NCI-H748 treated with DMSO at 0.1 percent for 48 hours (cell line): ENCODE results near the gene UPF3A.
"Not testable (repeated sequence)": the region's sequence is repeated elsewhere in the genome, so short reads cannot be mapped to it uniquely, and the experiment has no call there.

Experiments used
- DNase-seq: peaks from one replicate; lab custom pipeline; 2025; lab: John Stamatoyannopoulos, UW

UPF3A gene

DNA sequence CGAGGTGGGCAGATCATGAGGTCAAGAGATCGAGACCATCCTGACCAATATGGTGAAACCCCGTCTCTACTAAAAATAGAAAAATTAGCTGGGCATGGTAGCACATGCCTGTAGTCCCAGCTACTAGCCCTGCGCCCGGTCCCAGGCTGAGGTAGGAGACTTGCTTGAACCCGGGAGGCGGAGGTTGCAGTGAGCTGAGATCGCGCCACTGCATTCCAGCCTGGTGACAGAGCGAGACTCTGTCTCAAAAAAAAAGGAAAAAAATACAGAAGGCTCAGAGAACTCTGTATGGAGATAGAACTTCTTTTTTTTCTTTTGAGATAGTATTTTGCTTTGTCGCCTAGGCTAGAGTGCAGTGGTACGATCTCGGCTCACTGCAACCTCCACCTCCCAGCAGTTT, 17.1 kb upstream of the UPF3A start:
- DNase-seq, result not testable (repeated sequence)

DNA sequence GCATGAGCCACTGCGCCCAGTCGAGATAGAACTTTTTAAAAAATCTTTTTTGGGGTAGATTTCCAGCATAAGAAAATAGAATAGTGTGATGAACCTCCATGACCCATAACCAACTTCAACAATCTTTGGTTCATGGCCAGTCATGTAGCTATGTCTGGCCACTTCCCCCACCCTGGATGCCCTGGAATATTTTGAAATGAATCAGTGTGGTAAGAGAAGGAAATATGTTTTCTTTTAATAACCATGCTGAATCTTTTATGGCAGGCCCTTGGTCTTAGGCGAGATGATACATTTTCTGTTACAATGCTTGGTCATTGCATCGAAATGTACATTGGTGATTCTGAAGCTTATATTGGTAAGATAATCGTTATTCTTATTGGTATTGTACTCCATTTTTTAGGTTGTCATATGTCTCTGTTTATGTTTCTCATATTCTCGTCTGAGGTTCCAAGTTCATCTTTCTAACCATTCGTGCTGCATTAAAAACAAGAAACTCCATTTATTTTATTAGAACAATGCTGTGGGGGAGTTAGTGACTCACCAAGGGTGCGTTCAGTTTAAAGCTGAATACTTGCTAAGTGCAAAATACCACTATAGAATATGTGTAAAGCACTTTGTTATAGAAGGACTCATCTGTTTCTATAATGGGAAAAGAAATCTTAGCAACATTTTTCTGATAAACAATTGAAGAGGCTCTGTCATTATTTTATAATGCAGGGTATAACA, 16.4 kb upstream of the UPF3A start:
- no peak for DNase-seq

DNA sequence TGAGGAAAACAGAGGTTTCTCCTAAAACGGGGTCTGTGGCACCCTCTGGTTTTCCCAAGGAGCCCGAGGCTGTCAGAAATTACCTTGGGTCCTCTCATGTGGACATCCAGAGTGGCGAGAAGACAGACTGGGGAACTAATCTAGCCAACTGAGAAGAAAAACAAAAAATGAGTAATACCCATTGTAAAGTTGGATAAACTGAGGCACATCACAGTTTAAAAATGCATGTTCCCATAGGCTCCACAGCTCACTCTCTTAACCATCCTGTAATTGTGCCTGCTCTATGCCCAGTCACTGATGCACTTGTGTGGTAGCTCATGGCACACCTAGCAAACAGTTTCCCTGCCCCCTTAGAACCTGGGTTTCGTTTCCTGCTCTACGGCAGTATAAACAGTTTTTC, 15.2 kb upstream of the UPF3A start:
- DNase-seq, result no peak

DNA sequence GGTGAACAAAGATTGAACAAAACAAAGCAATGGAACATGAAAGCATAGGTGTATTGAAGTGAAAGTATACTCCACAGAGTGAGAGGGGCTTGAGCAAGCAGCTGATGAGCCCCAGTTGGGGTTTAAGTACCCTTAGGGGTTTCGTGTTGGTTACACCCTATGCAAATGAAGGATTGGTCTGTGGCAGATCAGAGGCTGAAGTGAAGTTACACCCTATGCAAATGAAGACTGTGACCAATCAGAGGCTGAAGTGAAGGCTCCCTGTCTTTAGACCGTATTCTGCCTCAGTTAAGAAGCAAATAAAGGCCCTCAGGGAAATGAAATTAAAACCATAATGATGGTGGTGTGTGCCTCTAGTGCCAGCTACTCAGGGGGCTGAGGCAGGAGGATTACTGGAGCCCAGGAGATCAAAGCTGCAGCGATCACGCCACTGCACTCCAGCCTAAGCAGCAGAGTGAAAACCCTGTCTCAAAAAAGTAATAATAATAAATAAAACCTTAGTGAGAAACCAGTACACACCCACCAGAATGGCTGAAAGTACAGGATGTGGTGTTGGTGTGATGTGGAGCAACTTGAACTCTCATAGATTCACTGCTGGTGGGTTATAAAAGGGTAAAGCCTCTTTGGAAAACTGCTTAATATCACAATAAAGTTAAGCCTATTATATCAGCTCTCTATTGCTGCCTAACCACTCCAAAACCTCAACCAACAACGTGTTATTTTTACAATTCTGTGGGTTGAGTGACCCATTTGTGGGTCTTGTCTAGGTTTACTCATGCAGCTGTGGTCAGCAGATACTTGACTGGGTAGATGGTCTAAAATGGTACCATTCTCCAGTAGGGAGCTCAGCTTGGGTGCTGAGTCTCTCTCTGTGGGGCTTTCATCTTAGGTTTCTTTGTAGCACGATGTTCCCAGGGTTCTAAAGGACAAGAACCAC, 12.8 kb upstream of the UPF3A start:
- DNase-seq, result no peak

DNA sequence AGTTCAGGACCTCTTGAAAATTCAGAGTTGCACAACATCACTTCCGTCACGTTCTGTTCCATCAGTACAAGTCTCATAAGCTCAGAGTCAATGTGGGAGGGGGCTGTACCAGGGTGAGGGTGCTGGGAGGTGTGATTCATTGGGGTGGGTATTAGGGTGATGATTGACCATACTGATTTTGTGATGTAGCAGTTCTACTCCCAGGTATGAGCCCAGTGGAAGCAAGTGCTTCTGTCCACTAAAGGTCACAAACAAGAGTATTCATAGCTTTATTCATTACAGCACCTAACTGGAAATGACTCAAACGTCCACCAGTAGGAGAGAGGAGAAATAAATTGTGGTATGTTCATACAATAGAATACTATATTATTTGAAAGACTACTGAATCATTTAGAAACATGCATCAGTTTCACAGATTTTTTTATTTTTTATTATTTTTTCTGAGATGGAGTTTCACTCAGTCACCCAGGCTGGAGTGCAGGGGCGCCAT, 12.1 kb upstream of the UPF3A start:
- DNase-seq, result no peak

DNA sequence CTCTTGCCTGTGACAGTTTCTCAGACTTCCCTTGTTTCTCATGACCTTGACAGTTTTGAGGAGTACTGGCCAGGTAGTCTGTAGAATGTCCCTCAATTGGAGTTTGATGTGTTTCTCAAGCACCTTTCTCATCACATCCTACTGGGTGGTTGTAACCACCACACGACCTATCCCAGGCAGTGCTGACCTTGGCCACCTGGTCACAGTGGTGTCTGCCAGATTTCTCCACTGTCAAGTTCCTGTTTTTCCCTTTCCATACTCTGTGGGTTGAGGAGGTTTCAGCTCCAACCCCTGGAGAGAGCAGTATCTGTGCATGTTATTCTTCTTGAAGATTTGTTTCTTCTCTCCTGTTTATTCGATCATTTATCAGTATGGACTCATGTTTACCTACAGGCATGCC, 8.4 kb upstream of the UPF3A start:
- DNase-seq, result no peak

DNA sequence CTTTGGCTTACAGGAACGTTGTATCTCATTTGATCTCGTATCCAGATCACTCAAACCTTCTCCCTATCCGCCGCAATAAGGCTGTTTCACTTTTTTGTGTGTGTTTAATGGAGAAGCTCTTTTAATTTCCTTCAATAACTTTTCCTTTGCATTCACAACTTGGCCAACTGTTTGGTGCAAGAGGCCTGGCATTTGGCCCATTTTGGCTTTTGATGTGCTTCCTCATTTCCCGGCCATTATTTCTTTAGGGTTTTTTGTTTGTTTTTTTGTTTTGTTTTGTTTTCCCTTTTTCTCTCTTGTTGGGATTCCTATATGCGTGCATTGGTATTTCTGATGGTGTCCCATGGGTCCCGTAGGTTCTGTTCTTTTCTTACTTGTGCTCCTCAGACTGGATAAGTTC, 6.1 kb upstream of the UPF3A start:
- no peak for DNase-seq

DNA sequence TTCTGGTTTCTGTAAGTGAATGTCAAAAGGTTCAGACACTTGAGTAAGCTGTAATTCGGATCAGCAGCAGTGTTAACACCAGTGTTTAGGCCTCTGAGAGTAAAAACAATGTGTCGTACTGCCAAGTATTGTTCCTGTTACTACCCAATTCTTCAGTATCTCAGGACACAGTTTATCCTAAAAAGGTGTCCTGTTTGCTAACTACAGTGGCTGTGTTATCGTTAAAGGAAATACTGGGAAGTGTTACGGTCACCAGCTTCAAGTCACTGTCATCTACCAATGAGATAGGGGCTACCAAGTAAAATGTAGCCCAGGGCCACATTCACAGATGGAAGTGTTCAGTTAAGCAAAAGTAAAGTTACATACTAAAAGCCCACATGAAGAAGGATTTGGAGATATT, 2.3 kb upstream of the UPF3A start:
- DNase-seq, result no peak

DNA sequence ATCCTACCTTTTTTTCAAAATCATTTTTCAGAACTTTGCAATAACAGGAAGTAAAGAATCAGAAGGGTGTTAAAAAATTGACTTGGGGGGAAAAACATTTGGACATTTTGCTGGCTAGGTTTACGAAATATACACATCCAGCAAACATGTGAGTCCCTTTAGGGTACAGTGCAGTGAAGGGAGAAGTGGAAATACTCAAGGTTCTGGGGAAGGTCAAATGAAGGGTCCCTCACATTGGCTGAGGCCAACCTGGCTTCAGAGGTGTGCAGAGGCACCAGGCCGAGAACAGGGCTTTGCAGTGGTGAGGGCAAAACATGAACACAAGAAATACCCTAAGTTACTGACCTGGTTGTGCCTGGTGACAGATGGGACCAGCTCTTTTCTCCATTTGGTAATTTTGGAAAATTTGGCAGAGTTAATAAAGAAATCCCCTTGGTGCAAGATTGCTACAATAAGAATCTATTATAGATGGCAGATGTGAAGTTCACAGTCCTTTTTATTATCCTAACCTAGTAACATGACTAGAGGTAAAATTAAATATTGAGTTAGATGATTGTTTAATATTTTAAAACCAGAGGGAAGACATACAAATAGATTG, 1.5 kb upstream of the UPF3A start:
- no peak for DNase-seq

DNA sequence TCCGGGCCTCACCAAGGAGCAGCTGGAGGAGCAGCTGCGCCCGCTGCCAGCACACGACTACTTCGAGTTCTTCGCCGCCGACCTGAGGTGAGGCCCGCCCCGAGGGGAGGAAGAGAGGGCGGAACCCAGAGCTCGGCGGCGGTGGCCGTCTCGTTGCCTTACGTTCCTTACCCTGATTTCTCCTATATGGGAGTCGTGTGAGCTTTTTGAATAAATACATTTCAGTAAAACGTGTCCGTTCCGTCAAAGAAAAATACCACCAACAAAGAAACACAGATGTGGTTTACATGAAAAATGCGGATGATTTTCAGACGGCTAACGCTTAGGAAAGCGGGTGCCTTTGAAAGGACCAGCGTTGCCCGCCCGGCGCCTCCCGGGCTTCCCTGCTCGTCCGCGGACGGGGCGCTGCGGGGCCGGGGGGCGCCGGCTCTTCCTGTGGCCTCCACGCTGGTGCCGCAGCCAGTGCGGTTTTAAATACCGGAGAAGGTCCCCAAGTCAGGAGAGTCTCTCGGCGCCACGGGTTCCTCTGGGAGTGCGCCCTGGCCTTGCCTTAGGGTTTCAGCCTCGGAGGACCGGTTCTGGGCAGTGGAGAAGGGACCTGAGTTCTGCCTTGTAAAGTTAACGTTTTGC, 755 bp downstream of the UPF3A start:
- peak; percentile 60 for DNase-seq

DNA sequence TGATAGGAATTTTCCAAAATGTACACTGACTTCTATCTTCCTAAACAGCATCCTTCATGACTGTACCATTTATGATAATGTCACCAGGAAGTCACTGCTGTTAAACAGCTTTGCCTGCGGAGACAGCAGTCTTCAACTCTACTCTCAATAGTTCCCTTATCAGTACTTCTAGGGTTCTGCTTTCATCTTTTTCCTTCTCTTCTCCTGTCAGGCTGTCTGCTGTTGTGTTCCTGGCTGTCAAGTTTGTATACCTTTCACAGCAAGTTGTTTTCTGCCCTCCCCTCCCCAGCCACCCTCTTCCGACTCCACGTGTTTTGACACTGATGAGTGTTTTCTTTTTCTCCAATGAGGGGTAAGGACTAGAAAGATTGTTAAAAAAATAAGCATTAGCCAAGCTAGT, 2.2 kb downstream of the UPF3A start:
- DNase-seq, result no peak

DNA sequence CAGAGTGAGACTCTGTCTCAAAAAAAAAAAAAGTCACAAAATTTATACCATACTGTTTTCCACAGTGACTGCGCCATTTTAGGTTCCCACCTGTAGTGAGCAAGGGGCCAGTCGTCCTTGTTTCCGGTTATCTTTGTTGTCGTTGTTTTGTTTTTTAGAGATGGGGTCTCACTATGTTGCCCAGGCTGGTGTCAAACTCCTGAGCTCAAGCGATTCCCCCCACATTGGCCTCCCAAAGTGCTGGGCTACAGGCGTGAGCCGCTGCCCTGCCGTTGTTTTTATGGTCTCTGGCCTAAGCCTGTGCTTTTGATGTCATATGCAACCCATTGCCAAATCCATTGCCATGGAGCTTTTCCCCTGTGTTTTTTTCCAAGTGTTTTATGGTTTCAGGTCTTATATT, 3.3 kb downstream of the UPF3A start:
- DNase-seq, result no peak

DNA sequence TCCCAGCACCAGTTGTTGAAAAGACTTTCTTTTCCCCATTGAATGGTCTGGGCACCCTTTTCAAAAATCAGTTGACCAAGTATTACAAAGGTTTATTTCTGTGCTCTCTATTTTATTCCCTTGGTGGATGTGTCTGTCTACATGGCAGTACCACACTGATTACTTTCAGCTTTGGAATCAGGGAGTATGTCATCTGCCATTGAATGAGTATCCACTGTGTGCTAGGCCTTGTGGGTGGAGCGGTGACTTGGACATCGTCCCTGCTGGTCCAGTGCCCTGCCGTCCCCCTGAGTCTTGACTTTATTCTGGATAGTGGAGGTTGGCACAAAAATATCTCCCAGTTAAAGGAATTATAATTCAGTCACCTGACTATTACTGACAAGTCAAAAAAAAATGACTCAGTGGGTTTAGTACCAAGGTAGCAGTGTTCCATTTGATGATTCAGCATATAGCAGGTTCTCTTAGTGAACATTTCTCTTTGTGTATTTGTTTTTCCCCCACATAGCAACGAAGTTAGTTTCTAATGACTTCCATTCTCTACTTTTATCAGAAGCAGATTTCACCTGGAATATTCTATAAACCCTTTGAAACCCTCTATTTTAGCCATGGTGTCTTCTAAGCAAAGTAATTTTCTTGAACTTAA, 3.9 kb downstream of the UPF3A start:
- no peak for DNase-seq

DNA sequence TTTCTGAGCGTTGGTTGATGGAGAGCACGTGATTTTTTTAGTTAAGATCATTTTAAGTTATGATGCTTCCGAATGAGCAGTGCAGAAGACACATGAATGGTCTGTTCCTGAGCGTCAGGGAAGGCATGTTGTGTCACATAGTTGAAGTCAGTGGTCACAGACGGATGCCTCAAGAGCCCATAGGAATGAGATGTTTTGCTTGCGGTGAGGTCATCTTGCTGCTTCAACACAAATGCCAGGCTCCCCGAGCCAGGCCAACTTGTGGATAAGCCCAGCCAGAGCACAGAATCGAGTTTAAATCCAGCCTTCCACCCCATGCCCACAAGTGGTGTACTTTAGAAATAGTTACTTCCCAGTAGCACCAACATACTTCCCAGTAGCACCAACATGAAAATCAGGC, 5.4 kb downstream of the UPF3A start:
- no peak for DNase-seq

DNA sequence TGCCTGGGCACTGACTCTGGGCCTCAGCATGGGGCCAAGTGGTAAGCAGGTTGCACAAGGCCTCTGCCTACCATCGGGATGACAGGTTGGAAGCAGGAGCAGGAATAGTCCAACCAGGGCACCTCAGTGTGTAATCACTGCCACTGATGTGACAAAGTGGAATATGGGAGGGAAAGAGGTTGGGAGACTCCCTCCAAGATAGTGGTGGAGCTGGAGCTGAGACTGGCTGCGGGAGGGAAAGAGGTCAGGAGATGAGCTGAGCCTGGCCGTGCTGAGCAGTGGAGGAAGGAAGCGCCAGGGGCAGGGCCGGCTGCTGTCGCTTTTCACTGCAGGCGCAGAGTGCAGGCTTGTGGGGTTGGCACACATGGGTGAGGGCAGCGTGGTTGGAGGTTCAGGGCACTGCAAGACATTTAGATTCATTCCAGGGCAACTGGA, 6.8 kb downstream of the UPF3A start:
- no peak for DNase-seq

DNA sequence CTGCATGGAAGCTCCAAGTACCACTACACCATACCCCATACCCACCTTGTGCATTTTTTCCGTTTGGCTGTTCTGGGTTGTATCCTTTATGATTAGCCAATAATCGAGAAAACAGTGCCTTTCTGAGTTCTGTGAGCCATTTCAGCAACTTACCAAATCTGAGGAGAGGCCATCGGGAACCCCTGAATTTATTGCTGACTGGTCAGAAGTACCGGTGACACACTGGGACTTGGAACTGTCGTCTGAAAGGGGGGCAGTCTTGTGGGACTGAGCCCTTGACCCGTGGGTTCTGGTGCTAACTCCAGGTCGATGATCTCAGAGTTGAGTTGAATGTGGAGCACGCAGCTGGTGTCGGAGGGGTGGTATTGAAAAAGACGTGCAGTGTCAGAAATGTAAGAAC, 15.0 kb downstream of the UPF3A start:
- DNase-seq, result no peak

DNA sequence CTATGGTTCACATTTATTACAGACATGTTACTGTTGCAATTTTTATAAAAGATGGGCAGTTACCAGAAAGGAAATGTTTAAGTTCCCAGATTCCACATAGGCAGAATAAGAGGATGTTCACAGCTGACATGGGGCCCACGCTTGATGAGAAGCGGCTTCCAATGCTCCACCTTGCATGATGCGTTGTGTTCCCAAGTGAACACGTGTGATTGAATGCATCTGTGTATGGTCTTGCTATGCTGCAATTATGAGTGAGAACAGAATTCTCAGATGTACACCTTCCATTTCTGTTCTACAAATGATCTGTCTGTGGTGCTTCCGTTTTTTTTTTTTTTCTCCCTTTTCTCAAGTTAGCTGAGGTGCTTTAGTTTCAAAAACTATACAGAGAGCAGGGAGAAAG, 15.5 kb downstream of the UPF3A start:
- DNase-seq, result no peak

DNA sequence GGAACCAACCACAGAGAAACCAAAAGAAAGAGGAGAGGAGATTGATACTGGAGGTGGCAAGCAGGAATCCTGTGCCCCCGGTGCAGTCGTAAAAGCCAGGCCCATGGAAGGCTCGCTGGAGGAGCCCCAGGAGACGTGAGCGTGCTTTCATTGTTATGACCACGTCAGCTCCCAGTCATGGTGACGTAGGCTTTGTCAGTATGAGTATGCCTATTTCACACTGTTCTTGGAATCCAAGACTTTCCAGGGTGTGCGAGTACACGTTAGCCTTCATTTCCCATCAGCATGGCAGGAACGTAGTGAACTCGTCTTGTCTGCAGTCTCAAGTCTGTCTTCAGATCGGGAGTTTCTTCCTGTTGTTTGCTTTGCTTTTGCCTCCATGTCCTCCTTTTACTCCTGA, 17.5 kb downstream of the UPF3A start:
- DNase-seq, result no peak

DNA sequence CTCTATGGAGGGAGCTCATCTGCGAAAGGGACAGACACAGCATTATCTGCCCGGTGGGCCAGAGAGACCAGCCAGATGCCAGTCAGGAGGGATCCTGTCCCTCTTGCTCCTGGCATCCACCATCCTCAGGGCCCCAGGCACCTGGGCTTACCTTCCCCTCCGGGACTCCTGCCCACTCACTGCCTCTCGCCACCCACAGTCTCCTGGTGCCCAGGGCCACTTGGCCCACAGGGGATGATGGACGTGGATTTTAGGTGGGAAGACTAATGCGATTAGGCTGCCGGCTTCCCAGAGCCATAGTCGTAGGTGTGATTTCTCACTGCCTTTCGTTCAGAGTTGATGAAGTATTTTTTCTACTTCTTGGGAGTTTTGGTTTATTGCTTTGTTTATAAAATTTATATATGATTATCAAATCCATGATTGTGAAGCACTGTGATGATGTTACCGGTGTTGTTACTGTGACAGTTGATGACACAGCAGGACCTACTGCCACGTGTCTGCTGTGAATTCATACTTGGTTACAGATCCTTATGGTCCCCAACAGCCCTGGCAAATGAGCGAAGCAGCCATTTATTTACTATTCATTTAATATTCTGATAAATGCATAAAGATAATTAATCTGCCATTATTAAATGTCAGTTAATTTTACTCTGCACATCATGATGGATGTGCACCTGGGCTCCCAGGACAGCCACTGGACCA, 18.4 kb downstream of the UPF3A start:
- no peak for DNase-seq

DNA sequence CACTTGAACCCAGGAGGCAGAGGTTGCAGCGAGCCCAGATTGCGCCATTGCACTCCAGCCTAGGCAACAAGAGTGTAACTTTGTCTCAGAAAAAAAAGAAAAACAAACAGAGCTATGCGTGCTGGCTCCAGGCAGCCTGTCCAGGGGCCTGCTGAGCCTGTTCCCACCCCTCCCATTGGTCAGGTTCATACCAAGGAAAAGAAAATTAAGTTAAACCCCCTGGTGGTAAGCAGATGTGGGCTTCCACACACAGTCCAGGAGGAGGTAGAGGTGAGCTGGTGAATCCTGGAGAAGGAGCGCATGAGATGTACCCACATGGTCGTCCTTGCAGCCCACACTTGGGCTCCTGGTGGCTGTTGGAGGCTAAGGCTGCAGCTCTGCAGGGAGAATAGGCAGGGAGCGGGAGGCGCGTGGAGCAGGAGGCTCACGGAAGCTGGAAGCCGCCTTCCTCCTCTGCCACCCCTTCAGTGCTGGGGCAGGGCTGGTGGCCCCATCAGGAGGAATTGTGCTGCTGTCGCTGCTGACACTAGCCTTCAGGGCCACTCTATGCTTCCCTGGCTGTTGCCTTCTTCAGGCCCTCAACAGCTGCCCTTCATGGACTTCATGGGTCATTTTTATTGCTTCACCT, 22.4 kb downstream of the UPF3A start:
- no peak for DNase-seq
